ENCODE measurements around the gene ZNF385D. TPM values are rescaled to one million over a fixed set of nuclear protein-coding genes. Genes with fewer than 3 reads are reported as not detected.

ZNF385D gene
- total and polyA plus RNA-seq, 5 donors from 2014 or later: 2.7 TPM; not detected in 4

GRCh38 chr3:21542656-21543379, 208.2 kb downstream of the ZNF385D start:
- peaks cover 0 to 9% (median 4%) of the 10 kb centered on the region in 7 donors for H3K9me3 Mint-ChIP-seq
- H3K36me3 Mint-ChIP-seq: no peaks in the 10 kb centered on the region
- no peak overlapping the region for H3K4me3 ChIP-seq (ENCODE audit: low read depth, low read length)
- no peak for ATAC-seq (ENCODE audit: low read depth in 2 of 2)
- H3K9me3 ChIP-seq (ENCODE audit: control insufficient read depth in 2 of 2, low read length in 2 of 2): no peaks in the 10 kb centered on the region
- H3K27ac ChIP-seq (ENCODE audit: insufficient read depth, low read length, poor library complexity, severe bottlenecking): no peak overlapping the region
- H3K36me3 ChIP-seq (ENCODE audit: control insufficient read depth, insufficient read depth, low read length): no peaks in the 10 kb centered on the region
- no peak for DNase-seq
- H3K4me1 ChIP-seq (ENCODE audit: control insufficient read depth, insufficient read depth, low read length, poor library complexity, severe bottlenecking): no peaks in the 10 kb centered on the region
- no peaks in the 10 kb centered on the region for H3K4me1 Mint-ChIP-seq
- no peak overlapping the region for H3K27ac Mint-ChIP-seq
- H3K4me3 Mint-ChIP-seq: no peak overlapping the region
- no peaks in the 10 kb centered on the region for H3K27me3 Mint-ChIP-seq
- no peaks in the 10 kb centered on the region for H3K27me3 ChIP-seq (ENCODE audit: control insufficient read depth, insufficient read depth, low read length)

GRCh38 chr3:21540265-21540664, 210.7 kb downstream of the ZNF385D start:
- Mint-ChIP-seq H3K9me3 (peaks cover 0 to 11% (median 4%) of the 10 kb centered on the region in 7 donors), H3K4me1 (no peaks in the 10 kb centered on the region), H3K27me3 (no peaks in the 10 kb centered on the region), H3K27ac (no peak overlapping the region), H3K36me3 (no peaks in the 10 kb centered on the region), H3K4me3 (no peak overlapping the region)
- H3K4me1 ChIP-seq (ENCODE audit: control insufficient read depth, insufficient read depth, low read length, poor library complexity, severe bottlenecking): no peaks in the 10 kb centered on the region
- no peaks in the 10 kb centered on the region for H3K9me3 ChIP-seq (ENCODE audit: control insufficient read depth in 2 of 2, low read length in 2 of 2)
- H3K27me3 ChIP-seq (ENCODE audit: control insufficient read depth, insufficient read depth, low read length): no peaks in the 10 kb centered on the region
- H3K36me3 ChIP-seq (ENCODE audit: control insufficient read depth, insufficient read depth, low read length): no peaks in the 10 kb centered on the region
- no peak overlapping the region for H3K27ac ChIP-seq (ENCODE audit: insufficient read depth, low read length, poor library complexity, severe bottlenecking)
- no peak overlapping the region for H3K4me3 ChIP-seq (ENCODE audit: low read depth, low read length)
- no peak for ATAC-seq (ENCODE audit: low read depth in 2 of 2)
- no peak for DNase-seq

- DNase-seq (no peak), ATAC-seq (ENCODE audit: low read depth in 2 of 2) (no peak)
- H3K27me3 ChIP-seq (ENCODE audit: control insufficient read depth, insufficient read depth, low read length): no peaks in the 10 kb centered on the region
- H3K9me3 ChIP-seq (ENCODE audit: control insufficient read depth in 2 of 2, low read length in 2 of 2): no peaks in the 10 kb centered on the region
- H3K4me1 ChIP-seq (ENCODE audit: control insufficient read depth, insufficient read depth, low read length, poor library complexity, severe bottlenecking): no peaks in the 10 kb centered on the region
- no peak overlapping the region for H3K27ac ChIP-seq (ENCODE audit: insufficient read depth, low read length, poor library complexity, severe bottlenecking)
- no peak overlapping the region for H3K4me3 Mint-ChIP-seq
- no peaks in the 10 kb centered on the region for H3K4me1 Mint-ChIP-seq
- H3K4me3 ChIP-seq (ENCODE audit: low read depth, low read length): no peak overlapping the region
- no peaks in the 10 kb centered on the region for H3K27me3 Mint-ChIP-seq
- H3K36me3 Mint-ChIP-seq: no peaks in the 10 kb centered on the region
- H3K36me3 ChIP-seq (ENCODE audit: control insufficient read depth, insufficient read depth, low read length): no peaks in the 10 kb centered on the region
- H3K9me3 Mint-ChIP-seq: peaks cover 3 to 15% (median 7%) of the 10 kb centered on the region in 7 donors
- no peak overlapping the region for H3K27ac Mint-ChIP-seq
Measured at GRCh38 chr3:21534462-21534861, 216.5 kb downstream of the ZNF385D start.

- Histone ChIP-seq H3K27ac (ENCODE audit: insufficient read depth, low read length, poor library complexity, severe bottlenecking) (no peak overlapping the region), H3K9me3 (ENCODE audit: control insufficient read depth in 2 of 2, low read length in 2 of 2) (no peaks in the 10 kb centered on the region), H3K27me3 (ENCODE audit: control insufficient read depth, insufficient read depth, low read length) (no peaks in the 10 kb centered on the region), H3K4me1 (ENCODE audit: control insufficient read depth, insufficient read depth, low read length, poor library complexity, severe bottlenecking) (no peaks in the 10 kb centered on the region), H3K4me3 (ENCODE audit: low read depth, low read length) (no peak overlapping the region), H3K36me3 (ENCODE audit: control insufficient read depth, insufficient read depth, low read length) (no peaks in the 10 kb centered on the region)
- DNase-seq (no peak), ATAC-seq (ENCODE audit: low read depth in 2 of 2) (no peak)
- Mint-ChIP-seq H3K4me1 (no peaks in the 10 kb centered on the region), H3K9me3 (peaks cover 3 to 17% (median 5%) of the 10 kb centered on the region in 7 donors), H3K27me3 (no peaks in the 10 kb centered on the region), H3K27ac (no peak overlapping the region), H3K4me3 (no peak overlapping the region), H3K36me3 (no peaks in the 10 kb centered on the region)
Measured at GRCh38 chr3:21533002-21533401, 218.0 kb downstream of the ZNF385D start.

- no peak for DNase-seq
- H3K27ac Mint-ChIP-seq: no peak overlapping the region
- no peaks in the 10 kb centered on the region for H3K4me1 Mint-ChIP-seq
- no peaks in the 10 kb centered on the region for H3K27me3 ChIP-seq (ENCODE audit: control insufficient read depth, insufficient read depth, low read length)
- H3K4me1 ChIP-seq (ENCODE audit: control insufficient read depth, insufficient read depth, low read length, poor library complexity, severe bottlenecking): no peaks in the 10 kb centered on the region
- H3K9me3 Mint-ChIP-seq: peaks cover 0 to 17% (median 5%) of the 10 kb centered on the region in 7 donors
- H3K4me3 ChIP-seq (ENCODE audit: low read depth, low read length): no peak overlapping the region
- no peaks in the 10 kb centered on the region for H3K36me3 Mint-ChIP-seq
- ATAC-seq (ENCODE audit: low read depth in 2 of 2): no peak
- H3K4me3 Mint-ChIP-seq: no peak overlapping the region
- no peak overlapping the region for H3K27ac ChIP-seq (ENCODE audit: insufficient read depth, low read length, poor library complexity, severe bottlenecking)
- no peaks in the 10 kb centered on the region for H3K36me3 ChIP-seq (ENCODE audit: control insufficient read depth, insufficient read depth, low read length)
- no peaks in the 10 kb centered on the region for H3K27me3 Mint-ChIP-seq
- no peaks in the 10 kb centered on the region for H3K9me3 ChIP-seq (ENCODE audit: control insufficient read depth in 2 of 2, low read length in 2 of 2)
Measured at GRCh38 chr3:21531909-21532308, 219.1 kb downstream of the ZNF385D start.

- no peak for ATAC-seq (ENCODE audit: low read depth in 2 of 2)
- no peak for DNase-seq
- no peak overlapping the region for H3K4me3 ChIP-seq (ENCODE audit: low read depth, low read length)
- Mint-ChIP-seq H3K27ac (no peak overlapping the region), H3K9me3 (peaks cover 4 to 13% (median 7%) of the 10 kb centered on the region in 7 donors), H3K4me3 (no peak overlapping the region), H3K36me3 (no peaks in the 10 kb centered on the region), H3K4me1 (no peaks in the 10 kb centered on the region), H3K27me3 (no peaks in the 10 kb centered on the region)
- H3K27me3 ChIP-seq (ENCODE audit: control insufficient read depth, insufficient read depth, low read length): no peaks in the 10 kb centered on the region
- no peaks in the 10 kb centered on the region for H3K36me3 ChIP-seq (ENCODE audit: control insufficient read depth, insufficient read depth, low read length)
- no peak overlapping the region for H3K27ac ChIP-seq (ENCODE audit: insufficient read depth, low read length, poor library complexity, severe bottlenecking)
- H3K4me1 ChIP-seq (ENCODE audit: control insufficient read depth, insufficient read depth, low read length, poor library complexity, severe bottlenecking): no peaks in the 10 kb centered on the region
- H3K9me3 ChIP-seq (ENCODE audit: control insufficient read depth in 2 of 2, low read length in 2 of 2): peaks cover 0 to 3% of the 10 kb centered on the region in 2 experiments
Measured at GRCh38 chr3:21528291-21528995, 222.6 kb downstream of the ZNF385D start.

GRCh38 chr3:21526461-21526860, 224.5 kb downstream of the ZNF385D start:
- ATAC-seq (ENCODE audit: low read depth in 2 of 2): no peak
- Histone ChIP-seq H3K4me1 (ENCODE audit: control insufficient read depth, insufficient read depth, low read length, poor library complexity, severe bottlenecking) (no peaks in the 10 kb centered on the region), H3K27me3 (ENCODE audit: control insufficient read depth, insufficient read depth, low read length) (no peaks in the 10 kb centered on the region), H3K36me3 (ENCODE audit: control insufficient read depth, insufficient read depth, low read length) (no peaks in the 10 kb centered on the region), H3K4me3 (ENCODE audit: low read depth, low read length) (no peak overlapping the region), H3K27ac (ENCODE audit: insufficient read depth, low read length, poor library complexity, severe bottlenecking) (no peak overlapping the region), H3K9me3 (ENCODE audit: control insufficient read depth in 2 of 2, low read length in 2 of 2) (peaks cover 0 to 3% of the 10 kb centered on the region in 2 experiments)
- Mint-ChIP-seq H3K36me3 (no peaks in the 10 kb centered on the region), H3K4me1 (no peaks in the 10 kb centered on the region), H3K4me3 (no peak overlapping the region), H3K27ac (no peak overlapping the region), H3K27me3 (no peaks in the 10 kb centered on the region), H3K9me3 (peaks cover under 1 to 10% (median 5%) of the 10 kb centered on the region in 7 donors)
- no peak for DNase-seq

Data from CD4-positive, CD25-positive, alpha-beta regulatory T cell (primary cell).